ENCODE measurements around the gene ASH1L. TPM values are rescaled to one million over a fixed set of nuclear protein-coding genes. Genes with fewer than 3 reads are reported as not detected.

Gene ASH1L
- total and polyA plus RNA-seq, 3 donors from 2014 or later = 20.6 to 93.0 (median 87.6) TPM

GRCh38 chr1:155458111-155458510 is 104.5 kb downstream of the ASH1L start:
- intact Hi-C loops (cut with DNase I; ENCODE audit: low total_unique reads) = no loop called here
- 82 to 91% methylated on average over 4 of the region's 4 CpGs for WGBS, 2 donors
- TF ChIP-seq CTCF (IDR thresholded peaks at IDR 0.05) (no peak), POLR2A (IDR thresholded peaks at IDR 0.05) (no peak)
- no peaks in the 10 kb centered on the region for H3K36me3 ChIP-seq (ENCODE audit: low read depth, missing control alignments)
- no peak overlapping the region for H3K27ac ChIP-seq
- no peaks in the 10 kb centered on the region for H3K27me3 ChIP-seq
- peaks cover 5% of the 10 kb centered on the region for H3K4me1 ChIP-seq
- DNase-seq = no peak
- no peaks in the 10 kb centered on the region for H3K9me3 ChIP-seq
- H3K4me3 ChIP-seq = no peak overlapping the region

GRCh38 chr1:155457266-155457665 is 105.3 kb downstream of the ASH1L start:
- no peaks in the 10 kb centered on the region for H3K36me3 ChIP-seq (ENCODE audit: low read depth, missing control alignments)
- no peak overlapping the region for H3K4me3 ChIP-seq
- intact Hi-C loops (cut with DNase I; ENCODE audit: low total_unique reads) = no loop called here
- no peaks in the 10 kb centered on the region for H3K27me3 ChIP-seq
- peaks cover 5% of the 10 kb centered on the region for H3K4me1 ChIP-seq
- DNase-seq = no peak
- H3K9me3 ChIP-seq = no peaks in the 10 kb centered on the region
- no peak overlapping the region for H3K27ac ChIP-seq
- WGBS, 2 donors = 76 to 89% methylated on average over 2 of the region's 2 CpGs
- TF ChIP-seq POLR2A (IDR thresholded peaks at IDR 0.05) = no peak
- TF ChIP-seq CTCF (IDR thresholded peaks at IDR 0.05) = no peak

GRCh38 chr1:155455588-155456195 is 106.9 kb downstream of the ASH1L start:
- WGBS, 2 donors = 64 to 70% methylated on average over 1 of the region's 1 CpG
- Histone ChIP-seq H3K27me3 (no peaks in the 10 kb centered on the region), H3K4me1 (peaks cover 5% of the 10 kb centered on the region), H3K27ac (no peak overlapping the region), H3K9me3 (no peaks in the 10 kb centered on the region), H3K4me3 (no peak overlapping the region), H3K36me3 (ENCODE audit: low read depth, missing control alignments) (no peaks in the 10 kb centered on the region)
- no peak for TF ChIP-seq POLR2A (IDR thresholded peaks at IDR 0.05)
- no peak for TF ChIP-seq CTCF (IDR thresholded peaks at IDR 0.05)
- intact Hi-C loops (cut with DNase I; ENCODE audit: low total_unique reads) = no loop called here
- DNase-seq = peak; percentile 33

GRCh38 chr1:155454096-155454495 is 108.5 kb downstream of the ASH1L start:
- TF ChIP-seq POLR2A (IDR thresholded peaks at IDR 0.05) (no peak), CTCF (IDR thresholded peaks at IDR 0.05) (no peak)
- 92 to 97% methylated on average over 1 of the region's 1 CpG for WGBS, 2 donors
- H3K27ac ChIP-seq = no peak overlapping the region
- H3K9me3 ChIP-seq = no peaks in the 10 kb centered on the region
- no peaks in the 10 kb centered on the region for H3K27me3 ChIP-seq
- DNase-seq = no peak
- intact Hi-C loops (cut with DNase I; ENCODE audit: low total_unique reads) = no loop called here
- H3K4me1 ChIP-seq = peaks cover 5% of the 10 kb centered on the region
- no peak overlapping the region for H3K4me3 ChIP-seq
- H3K36me3 ChIP-seq (ENCODE audit: low read depth, missing control alignments) = no peaks in the 10 kb centered on the region

- no peaks in the 10 kb centered on the region for H3K9me3 ChIP-seq
- H3K27ac ChIP-seq = no peak overlapping the region
- DNase-seq = no peak
- H3K27me3 ChIP-seq = no peaks in the 10 kb centered on the region
- TF ChIP-seq CTCF (IDR thresholded peaks at IDR 0.05) (no peak), POLR2A (IDR thresholded peaks at IDR 0.05) (no peak)
- intact Hi-C loops (cut with DNase I; ENCODE audit: low total_unique reads) = no loop called here
- H3K4me1 ChIP-seq = peaks cover 5% of the 10 kb centered on the region
- WGBS, 2 donors = 89 to 92% methylated on average over 7 of the region's 7 CpGs
- no peak overlapping the region for H3K4me3 ChIP-seq
- H3K36me3 ChIP-seq (ENCODE audit: low read depth, missing control alignments) = no peaks in the 10 kb centered on the region
Measured at GRCh38 chr1:155453141-155453540, 109.5 kb downstream of the ASH1L start.
